Fibroblast of gingiva (primary cell): ENCODE measurements around the gene CDCA8.
"Not testable (repeated sequence)": the region's sequence is repeated elsewhere in the genome, so short reads cannot be mapped to it uniquely, and the experiment has no call there.

Experiments used
- DNase-seq: peaks from one replicate; pipeline ENCODE4 v3.0.0-alpha.2; 2011; ENCODE audit warnings: low read depth

The CDCA8 gene

DNA sequence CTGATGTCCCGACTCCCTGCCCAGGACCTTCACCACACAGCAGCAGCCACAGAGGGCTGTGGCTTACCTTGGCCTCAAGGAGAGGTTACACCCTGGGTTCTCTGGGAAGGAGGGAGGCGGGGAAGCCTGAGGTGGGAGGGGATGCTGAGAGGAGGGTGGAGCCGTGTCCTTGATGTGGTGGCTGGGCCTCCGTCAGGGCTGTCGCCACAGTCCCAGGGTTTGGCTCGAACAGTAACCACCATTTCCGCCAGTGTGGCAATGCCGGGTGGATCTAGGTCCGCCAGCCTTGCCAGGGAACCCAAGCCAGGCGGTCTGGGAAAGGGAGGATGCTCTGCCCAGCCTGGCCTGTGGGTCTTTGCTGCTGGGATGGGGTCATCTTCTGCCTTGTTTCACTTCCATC is 18.4 kb upstream of the CDCA8 start:
- DNase-seq: no peak

DNA sequence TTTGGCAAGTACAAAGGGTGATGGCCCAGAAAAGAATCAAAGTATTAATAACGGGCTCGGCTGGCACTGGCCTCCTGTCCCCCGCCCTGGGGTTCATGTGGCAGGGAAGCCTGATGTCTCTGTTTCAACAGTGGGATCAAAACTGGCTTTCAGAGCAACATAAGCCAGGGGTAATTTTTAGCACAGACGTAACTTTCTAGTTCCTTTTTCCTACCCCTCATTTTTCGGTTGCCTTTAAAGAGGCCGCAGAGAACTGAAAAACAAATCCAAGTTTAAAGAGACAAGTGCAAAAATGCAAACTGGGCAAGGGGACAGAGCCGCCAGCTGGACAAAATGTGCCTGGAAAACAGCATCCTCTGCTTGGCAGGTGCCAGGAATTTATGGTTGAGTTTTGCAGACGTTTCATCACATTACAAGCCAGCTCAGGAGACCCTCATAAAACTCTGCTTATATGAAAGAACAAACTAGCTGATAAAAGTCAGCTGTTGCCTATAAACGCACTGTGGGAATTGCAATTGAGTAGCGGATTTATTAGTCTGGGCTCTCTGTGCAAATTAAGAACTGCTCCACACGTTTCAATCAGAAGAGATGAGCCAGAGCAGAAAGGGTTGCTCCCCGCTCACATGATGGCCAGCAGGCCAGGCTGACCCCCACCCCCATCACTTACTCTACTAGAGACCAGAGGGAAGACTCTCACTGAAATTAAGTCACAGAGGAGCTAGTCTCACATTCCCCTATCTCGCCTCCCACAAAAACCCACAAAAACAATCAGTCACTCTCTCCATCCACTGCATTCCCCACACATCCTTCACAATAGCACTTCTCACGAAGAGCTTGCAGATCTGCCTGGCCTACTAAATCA is 15.8 kb upstream of the CDCA8 start:
- no peak for DNase-seq

DNA sequence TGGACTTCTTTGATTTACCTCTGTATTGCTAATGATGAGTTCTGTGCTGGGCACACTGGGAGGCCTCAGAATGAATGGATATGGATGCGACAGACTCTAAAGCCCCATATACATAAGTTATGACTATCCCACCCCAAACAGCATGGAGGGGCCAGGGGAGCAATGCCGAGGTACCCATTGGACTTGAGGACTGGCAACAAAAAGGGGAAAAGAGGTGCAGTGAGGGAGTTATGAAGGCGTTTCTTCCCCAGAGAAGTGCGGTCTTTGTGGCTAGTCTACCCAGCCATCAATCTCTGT is 15.2 kb upstream of the CDCA8 start:
- no peak for DNase-seq

DNA sequence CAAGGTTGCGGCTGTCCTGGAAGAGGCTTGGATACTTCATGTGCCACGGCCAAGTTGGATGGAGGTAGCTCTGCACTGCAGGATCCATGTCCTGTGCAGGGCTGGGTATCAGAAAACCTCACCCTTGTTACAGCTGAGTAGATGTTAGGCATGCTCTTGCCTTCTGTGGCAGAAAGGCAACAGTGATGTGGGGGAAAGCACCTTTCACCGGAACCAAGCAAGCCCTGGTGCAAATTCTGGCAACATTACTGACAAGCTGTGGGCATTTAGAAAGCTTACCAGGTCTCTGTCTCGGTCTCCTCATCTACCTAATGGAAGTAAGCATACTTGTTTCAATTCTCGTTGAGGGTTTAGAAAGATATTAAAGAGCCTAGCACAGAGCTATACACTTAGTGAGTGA is 14.5 kb upstream of the CDCA8 start:
- no peak for DNase-seq

DNA sequence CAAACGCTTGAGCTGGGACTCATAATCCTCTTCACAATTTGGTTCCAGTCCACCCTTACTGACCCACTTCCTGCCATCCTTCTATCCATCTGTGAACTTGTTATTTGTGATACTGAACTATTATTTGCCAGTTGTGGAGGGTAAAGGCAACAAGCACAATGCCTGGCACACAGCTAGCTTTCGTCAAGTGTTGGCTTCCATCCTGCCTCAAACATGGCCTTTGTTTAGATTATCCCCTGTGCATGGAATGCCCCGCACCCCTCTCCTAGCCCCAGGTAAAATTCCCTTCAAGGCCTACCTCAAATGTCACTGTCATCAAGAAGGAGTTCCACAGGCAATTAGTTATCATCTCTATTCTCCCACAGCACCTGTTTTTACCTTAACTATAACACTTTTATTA is 11.4 kb upstream of the CDCA8 start:
- DNase-seq: no peak

DNA sequence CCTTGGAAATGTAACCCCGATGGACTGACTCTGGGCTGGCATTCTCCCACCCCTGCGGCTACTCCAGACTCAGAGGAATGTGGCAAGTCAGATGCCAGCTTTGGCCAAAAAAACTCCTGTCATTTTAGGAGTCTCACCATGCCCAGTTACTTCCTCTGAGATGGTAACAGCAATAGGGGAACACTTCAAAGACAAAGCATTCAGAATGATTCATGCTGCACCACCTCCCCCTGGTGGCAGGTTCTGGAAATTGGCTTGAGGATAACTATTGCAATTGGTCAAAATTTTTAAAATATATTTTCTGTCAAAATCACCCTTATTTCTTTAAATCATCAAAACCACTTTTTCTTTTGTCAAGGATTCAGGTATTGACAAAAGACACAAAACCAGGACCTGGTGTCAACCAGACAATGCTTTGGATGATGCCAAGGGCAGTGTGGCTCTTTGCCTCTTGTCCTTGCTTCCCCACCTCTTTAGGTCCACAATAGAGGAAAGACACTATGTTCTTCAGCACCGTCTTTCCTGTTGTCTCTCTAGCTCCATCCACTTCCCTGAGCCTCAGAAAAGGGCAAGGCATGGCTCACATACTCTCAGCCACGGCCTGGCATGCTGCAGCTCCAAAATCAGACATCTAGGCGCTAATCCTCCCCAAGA is 9.9 kb upstream of the CDCA8 start:
- DNase-seq: peak; percentile 73

DNA sequence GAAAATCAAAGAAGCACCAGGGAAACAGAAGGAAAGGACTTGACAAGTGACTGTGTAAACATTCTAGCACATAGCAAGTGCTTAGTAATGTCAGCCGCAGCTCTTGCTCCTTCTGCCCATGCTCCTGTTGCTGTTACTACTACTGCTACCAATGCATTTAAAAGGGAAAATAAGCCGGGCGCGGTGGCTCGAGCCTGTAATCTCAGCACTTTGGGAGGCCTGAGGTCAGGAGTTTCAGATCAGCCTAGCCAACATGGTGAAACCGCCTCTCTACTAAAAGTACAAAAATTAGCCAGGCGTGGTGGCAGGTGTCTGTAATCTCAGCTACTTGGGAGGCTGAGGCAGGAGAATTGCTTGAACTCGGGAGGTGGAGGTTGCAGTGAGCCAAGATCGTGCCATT is 8.1 kb upstream of the CDCA8 start:
- not testable (repeated sequence) for DNase-seq

DNA sequence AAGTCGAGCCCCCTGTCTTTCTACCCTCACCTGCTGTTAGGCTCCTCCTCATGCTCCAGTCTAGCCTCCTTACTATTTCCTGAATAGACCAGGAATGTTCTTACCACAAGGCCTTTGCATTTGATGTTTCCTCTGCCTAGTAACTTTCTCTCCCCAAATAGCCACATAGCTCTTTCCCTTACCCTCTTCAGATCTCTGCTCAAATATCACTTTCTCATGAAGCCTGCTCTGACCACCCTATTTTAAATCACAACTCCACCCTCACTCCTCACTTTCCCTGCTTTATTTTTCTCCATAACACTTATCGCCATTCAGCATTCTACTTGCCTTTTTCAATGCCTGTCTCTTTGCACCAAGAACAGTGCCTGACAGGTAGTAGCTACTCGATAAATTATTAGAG is 6.6 kb upstream of the CDCA8 start:
- DNase-seq: no peak

DNA sequence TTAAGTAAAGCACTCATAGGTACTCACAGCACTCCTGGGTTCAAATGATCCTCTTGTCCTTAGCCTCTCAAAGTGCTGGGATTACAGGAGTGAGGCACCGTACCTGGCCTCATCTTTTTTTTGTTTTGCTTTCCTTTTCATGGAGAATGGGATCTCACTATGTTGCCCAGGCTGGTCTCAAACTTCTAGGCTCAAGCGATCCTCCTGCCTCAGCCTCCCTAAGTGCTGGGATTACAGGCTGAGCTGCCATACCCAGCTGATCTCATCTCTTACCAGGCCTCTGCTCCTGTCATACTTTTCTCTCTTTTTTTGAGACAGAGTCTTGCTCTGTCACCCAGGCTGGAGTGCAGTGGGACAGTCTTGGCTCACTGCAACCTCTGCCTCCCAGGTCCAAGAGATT is 4.6 kb upstream of the CDCA8 start:
- not testable (repeated sequence) for DNase-seq

DNA sequence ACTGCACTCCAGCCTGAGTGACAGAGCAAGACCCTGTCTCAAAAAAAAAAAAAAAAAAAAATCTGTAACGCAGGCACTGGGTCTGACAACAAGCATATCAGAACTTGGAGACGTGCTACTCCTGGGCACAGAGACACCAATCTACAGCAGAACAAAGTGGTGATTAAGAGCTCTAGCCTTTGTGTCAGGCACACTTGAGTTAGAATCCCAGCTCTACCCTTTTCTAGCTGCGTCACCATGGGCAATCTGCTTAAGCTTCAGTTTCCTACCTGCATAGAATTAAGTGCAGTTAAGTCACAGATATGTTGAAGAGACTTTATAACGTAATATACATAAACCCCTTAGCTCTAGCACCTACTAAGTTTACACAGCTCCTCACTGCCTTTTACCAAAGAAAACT is 3.4 kb upstream of the CDCA8 start:
- DNase-seq: no peak

DNA sequence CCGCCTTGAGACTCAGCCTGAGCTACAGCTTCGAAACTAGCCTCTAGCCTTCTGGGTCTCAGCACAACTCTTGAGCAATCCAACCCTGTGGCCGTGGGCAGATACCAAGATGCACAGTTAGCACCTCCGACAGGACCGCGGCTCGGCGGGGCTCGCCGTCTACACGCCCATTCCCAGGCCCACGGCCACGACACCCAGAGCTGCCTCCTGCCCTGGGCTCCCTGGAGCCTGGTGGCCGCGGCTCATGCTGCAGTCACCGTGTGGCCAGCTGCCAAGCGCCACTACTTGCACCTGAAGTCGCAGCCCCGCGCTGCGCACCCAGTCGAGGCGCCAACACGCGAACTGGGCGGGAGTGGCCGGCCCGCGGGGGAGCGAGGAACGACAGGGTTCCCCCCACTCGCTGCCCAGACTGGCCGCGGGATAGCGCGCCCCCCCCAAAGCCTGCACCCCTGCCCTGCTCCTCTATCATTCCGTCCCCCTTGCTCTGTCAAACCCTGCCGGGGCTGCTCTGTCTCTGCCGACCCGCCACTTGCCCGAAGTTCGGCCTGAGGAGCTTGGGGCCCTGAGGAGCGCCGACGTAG is 729 bp upstream of the CDCA8 start:
- peak; percentile 46 for DNase-seq

DNA sequence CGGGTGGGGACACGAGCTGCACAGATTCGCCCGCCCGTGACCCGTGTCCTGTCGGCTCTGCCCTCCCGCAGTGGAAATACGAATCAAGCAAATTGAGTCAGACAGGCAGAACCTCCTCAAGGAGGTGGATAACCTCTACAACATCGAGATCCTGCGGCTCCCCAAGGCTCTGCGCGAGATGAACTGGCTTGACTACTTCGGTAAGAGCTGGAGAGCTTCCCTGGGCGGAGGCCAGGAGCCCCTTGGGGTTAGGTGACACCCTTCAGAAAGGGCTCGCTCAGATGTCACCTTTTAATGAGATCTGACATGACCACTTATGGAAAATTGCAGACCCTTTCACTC is 489 bp downstream of the CDCA8 start:
- no peak for DNase-seq

DNA sequence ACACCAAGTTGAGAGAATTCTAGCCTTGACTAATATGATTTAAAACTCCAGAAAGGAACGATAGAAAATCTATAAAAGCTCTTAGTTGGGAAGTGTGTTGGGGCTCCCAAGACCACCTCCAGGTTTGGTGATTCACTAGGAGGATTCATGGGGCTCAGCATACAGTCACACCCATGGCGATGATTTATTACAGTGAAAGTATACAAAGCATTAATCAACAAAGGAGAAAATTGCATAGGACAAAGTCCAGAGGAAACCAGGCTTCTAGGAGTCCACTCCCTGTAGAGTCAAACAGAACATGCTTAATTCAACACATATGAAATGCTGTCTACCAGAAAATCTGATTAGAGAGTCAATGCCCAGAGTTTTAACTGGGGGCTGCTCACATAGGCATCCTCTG is 4.8 kb downstream of the CDCA8 start:
- no peak for DNase-seq

DNA sequence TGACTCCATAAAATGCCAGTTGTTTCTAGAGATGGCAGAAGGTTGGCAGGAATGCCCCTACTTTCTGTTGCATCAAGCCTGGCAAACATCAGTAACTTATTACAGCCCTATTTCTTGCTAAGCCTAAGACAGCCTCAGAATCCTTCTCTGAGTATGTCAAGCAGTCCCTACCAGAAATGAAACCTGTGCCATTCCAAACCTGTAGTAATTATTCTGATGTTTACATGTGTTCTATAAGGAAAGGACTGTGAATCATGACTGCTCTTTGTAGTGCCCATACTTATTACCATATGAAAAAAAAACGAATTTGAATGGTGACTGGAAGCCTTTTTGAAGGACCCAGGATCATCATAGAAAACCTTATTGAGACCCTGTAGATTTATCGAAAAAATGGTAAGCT is 5.4 kb downstream of the CDCA8 start:
- no peak for DNase-seq

DNA sequence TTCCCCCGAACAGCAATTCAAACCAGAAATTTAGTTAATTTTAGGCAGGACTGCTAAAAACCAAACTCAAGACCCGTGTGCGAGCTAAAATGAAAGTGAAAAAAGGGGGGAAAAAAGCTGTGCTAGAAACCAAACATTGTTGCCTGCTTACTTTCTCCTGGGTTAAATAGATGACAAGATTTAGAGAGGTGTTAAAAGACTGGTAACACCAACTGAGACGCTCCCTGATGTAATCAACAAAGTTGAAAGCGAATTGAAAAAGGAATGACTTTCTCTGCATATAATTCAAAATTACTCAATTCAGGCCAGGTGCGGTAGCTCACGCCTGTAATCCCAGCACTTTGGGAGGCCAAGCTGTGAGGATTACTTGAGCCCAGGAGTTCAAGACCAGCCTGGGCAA is 6.8 kb downstream of the CDCA8 start:
- DNase-seq: no peak

DNA sequence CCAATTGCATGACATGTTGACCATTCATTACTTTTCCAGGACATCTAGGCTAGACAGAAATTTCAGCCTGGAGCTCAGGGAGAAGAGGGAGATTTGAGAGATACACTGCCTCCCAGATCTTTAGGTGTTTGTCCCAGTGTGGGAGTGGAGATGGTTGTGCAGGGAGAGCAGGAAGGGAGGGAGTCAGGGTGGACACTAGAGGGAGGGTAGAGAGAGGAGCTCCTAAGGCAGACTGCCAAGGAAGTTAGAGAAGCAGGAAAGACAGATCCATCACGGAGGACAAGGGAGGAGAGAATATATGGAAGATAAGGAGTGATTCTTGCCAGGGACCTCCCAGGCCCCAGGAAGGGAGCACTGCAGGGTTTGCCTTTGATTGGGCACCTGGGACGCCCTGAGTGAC is 8.7 kb downstream of the CDCA8 start:
- DNase-seq: no peak

DNA sequence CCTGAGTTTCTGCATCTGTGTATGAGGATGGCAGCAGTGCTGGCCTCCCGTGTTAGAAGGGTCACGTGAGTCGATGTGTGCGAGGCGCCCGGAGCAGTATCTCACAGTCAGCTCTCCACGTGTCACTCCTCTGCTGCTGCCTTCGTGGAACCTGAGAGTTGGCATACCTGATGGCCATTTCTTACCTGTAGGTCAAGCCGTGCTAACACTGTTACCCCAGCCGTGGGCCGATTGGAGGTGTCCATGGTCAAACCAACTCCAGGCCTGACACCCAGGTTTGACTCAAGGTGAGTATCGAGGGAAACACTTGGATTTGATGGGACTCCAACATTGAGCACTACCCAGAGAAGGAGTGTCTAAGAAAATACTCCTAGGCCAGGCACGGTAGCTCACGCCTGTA is 10.7 kb downstream of the CDCA8 start:
- DNase-seq: no peak

DNA sequence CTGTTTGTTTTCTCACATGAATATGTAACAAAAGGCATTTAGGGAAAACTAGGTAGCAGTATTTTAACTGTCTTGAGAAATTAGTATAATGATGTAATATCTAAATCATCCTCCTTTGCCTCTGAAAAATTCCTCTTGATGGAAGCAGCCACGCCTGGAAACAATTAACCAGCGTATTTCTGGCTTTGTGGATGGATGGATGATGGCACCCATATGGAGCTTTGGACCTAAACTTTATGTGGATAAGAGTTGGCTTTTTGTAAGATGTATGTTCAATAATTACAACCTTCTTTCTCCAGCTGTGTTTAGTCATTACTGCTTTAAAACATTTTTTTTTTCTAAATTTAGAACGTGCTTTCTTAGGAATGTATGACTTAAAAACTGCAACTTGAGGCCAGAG is 12.7 kb downstream of the CDCA8 start:
- DNase-seq: peak; percentile 60

DNA sequence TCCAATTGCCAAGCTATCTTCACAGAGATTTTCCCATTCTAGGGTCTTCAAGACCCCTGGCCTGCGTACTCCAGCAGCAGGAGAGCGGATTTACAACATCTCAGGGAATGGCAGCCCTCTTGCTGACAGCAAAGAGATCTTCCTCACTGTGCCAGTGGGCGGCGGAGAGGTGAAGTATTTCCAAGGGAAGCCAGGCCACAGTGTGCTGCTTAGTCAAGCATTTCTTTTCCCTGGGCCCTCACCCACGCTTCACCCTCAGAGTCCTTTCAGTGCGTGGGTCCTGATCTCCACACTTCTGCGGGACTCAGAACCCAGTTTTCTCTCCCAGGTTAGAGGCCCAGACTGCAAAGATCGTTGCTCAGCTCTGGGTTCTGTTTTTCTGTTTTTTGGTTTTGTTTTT is 13.1 kb downstream of the CDCA8 start:
- no peak for DNase-seq

DNA sequence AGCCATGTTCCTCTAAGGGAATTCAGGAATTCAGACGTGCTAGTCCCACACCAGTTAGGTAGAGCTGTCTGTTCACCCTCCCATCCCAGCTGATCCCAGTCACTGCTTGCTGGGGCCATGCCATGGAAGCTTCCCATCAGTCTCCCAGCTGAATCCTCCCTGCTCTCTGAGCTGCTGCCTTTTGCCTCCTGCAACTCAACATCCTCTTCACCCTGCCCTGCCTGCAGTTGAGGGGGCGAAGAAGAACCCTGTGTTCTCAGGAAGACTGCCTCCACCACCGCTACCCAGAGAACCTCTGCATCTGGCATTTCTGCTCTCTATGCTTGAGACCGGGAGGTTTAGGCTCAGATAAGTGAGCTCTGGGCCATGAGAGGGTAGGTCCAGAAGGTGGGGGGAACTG is 16.2 kb downstream of the CDCA8 start:
- DNase-seq: no peak

DNA sequence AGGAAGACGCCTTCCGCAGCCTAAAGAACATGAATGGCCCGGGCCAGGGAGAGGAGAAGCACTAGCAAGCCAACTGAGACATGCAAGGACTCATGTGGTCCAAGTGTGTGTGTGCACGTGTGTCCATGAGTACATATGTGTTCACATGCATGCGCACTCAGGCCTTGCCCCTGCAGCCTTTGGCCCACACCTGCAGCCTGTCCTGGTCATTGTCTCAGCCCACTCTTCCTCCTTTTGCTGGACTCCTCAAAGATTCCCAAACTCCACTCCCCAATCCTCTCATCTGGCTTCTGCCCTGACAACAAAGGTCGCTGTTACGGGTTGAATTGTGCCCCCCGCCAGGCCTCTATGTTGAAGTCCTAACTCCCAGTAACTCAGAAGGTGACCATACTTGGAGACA is 21.9 kb downstream of the CDCA8 start:
- DNase-seq: no peak

DNA sequence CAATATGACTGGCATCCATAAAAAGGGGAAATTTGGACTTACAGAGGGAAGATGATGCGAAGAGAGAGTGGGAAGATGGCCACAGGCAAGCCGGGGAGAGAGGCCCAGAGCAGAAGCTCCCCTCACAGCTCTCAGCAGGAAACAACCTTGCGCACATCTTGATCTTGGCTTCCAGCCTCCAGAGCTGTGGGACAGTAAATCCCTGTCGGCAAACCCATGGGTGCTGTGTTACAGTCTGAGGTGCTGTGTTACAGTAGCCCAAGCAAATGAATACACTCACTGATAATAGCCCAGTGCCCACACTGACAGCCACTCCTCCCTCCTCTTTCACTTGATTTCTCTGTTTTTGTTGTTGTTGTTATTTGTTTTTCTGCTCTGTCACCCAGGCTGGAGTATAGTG is 22.4 kb downstream of the CDCA8 start:
- DNase-seq: no peak

DNA sequence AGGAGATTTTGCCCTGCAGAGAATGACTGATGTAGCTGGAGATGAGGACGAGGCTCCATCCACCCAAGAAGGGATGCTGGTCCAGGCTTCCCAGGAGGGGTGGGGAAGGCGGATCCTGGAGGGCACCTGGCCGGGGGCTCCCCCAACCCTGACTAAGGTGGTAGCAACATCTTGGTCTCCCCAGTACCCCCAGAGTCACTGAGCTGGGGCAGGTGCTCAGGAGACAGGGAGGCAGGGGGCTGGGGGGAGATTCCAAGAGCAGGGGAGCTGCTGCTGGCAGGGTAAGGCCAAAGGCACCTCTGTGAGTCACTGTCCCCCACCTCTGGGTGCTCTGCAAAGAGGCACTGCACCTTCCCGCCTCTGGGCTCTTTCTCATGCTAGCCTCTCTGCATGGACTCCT is 24.0 kb downstream of the CDCA8 start:
- no peak for DNase-seq

DNA sequence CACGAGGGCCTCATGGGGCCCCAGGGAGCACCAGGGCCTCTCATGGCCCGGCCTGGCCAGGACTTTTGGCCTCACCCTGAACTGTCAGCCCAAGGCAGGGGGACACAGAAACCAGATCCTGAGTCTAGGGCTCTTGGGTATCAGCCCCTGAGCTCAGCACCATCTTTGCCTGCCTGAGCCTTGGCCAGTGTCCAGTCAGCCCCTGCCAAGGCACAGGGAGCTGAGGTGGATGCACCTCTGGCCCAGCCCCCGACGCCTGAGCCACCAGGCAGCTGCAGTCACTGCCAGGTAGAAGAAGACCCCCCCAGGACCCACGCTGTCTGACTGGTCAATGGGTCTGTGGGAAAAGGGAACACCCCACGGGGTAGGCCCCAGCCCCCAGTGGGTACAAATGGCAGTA is 25.3 kb downstream of the CDCA8 start:
- no peak for DNase-seq
